Stimulated activated naive CD8-positive, alpha-beta T cell treated with anti-CD3 and anti-CD28 coated beads, Interleukin-15, Interleukin-2, amounts not matched to agents 100 U/mL and 50 U/mL, for 24 hours (primary cell): ENCODE measurements around the gene PLAA.
"Not testable (repeated sequence)": the region's sequence is repeated elsewhere in the genome, so short reads cannot be mapped to it uniquely, and the experiment has no call there.

ENCODE experiments used
- ATAC-seq: fragments of 150-1000 bp; cut with Tn5 transposase; one replicate; pipeline ENCODE4 v1.10.0; 2021
- DNase-seq: peaks from one replicate; pipeline ENCODE4 v3.0.0; 2021

PLAA gene

GRCh38 chr9:26928902-26929495 is 18.0 kb downstream of the PLAA start:
- DNase-seq (no peak), ATAC-seq (no peak)

DNA sequence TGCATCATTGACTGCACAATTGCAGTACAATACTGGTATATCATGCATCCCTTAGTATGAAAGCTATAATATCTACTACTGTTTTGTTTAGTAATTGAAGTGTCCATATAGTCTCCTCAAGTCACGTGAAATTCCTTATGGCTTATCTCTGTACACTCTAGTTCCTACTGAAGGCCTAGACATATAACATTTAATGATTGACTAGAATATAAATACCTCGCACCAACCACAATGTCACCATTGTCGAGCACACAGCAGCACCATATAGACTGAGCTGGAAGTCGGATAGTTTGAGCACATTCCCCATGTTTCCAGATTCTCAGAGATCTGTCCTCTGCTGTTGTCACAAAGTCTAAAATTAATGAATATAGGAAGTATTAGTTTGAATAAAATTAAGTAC is 21.4 kb downstream of the PLAA start:
- no peak for DNase-seq
- ATAC-seq: no peak

GRCh38 chr9:26919698-26920097 is 27.3 kb downstream of the PLAA start:
- ATAC-seq (no peak), DNase-seq (no peak)

GRCh38 chr9:26913138-26913668 is 33.8 kb downstream of the PLAA start:
- DNase-seq: no peak
- no peak for ATAC-seq

DNA sequence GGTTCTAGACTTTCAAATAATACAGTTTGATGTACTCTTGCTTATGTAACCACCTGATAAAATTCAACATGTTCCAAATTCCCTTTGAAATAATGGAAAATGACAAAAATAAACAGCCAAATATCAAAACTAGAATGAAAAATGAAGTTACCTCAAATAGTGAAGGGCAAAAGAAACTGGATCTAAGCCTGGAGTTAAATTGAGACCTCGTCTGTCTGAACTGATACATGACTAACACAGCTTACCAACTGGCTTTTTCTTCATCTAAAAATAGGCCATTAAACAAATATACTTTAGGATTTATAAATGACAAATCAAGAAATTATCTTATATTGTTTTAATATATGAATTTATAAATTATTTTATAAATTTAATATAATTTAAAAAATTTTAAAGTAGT is 42.4 kb downstream of the PLAA start:
- no peak for ATAC-seq

DNA sequence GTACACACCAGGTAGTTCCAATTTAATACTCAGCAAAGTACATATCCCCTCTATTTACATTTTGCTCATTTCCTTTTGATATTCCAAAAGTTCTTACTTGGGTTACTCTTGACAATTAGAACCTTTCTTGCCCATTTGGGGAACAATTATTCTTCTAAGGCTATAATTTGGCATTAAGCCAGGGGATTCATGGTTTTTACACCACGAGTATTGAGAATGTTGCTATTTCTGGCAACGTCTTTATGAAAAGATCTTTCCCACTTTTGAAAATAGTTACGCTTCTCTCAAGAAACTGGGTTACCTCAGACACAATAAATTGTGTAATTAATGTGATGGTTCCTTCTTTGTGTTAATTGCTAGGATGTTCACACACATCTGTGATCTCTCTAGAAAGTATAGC is 43.0 kb downstream of the PLAA start:
- DNase-seq (no peak), ATAC-seq (no peak)

More for the DNA sequence above, 42.4 kb downstream of the PLAA start:
- no peak for DNase-seq

GRCh38 chr9:26893030-26893676 is 53.9 kb downstream of the PLAA start:
- ATAC-seq (no peak), DNase-seq (no peak)

DNA sequence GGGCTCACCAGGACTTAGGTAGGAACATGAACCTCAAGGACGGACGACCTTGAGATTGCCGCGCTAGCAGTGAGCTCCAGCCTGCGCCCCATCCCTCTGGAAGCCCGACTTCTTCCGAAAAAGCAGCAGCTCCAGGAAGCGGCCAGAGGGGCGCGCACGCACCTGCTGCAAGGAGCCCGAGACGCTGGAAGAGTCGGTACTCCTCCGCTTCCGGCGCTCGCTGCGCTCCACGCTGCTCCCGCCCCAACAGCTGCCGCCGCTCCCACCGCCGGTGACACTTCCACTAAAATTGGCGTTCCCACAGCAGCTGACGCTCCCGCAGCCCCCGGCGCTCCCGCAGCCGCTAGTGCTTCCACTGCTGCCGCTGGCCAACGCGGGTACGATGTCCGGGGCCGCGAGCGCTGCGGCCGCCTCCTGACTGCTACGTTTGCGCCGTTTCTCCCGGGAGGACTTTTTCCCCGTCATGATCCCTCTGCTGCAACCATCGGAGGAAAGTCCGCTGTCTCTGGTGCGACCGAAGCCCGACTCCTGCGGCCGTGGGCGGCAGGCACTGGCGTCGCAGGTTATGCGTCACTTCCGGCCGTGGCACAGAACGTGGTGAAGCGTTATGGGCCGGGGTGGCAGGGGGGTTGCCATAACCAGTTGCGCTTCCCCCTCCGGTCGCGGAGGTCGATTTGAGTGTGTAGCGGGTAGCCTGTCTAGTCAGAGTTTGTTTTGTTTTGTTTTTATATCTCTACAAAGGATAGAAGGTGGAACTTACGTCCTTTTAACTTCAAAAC is 54.6 kb downstream of the PLAA start, which contains the start of gene CAAP1:
TSS of gene CAAP1 (minus strand) at position 552 of the 779 bp plus-strand sequence. CDS start at position 465, 87 bp downstream.
- peak; percentile 95 for DNase-seq
- peak; percentile 96 for ATAC-seq

DNA sequence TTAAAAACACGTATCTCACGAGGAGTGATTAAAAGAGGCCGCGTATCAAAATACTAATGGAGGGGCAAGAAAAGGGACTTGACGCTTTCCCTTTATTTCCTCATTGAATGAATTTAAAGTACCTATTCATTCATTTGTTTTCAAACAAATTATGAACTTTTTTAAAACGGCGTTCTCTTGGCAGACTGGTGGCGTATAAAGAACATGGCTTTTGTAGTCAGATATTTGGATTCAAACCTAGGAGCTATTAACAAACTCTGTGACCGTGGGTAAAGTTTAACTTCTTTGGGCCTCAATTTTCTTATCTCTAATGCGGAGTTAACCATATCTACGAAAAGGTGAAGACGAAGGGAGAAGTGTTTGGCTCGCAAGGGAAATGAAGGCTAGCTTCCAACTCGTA is 55.3 kb downstream of the PLAA start:
- DNase-seq (no peak), ATAC-seq (no peak)

GRCh38 chr9:26888271-26888670 is 58.8 kb downstream of the PLAA start:
- ATAC-seq: no peak
- DNase-seq: no peak

DNA sequence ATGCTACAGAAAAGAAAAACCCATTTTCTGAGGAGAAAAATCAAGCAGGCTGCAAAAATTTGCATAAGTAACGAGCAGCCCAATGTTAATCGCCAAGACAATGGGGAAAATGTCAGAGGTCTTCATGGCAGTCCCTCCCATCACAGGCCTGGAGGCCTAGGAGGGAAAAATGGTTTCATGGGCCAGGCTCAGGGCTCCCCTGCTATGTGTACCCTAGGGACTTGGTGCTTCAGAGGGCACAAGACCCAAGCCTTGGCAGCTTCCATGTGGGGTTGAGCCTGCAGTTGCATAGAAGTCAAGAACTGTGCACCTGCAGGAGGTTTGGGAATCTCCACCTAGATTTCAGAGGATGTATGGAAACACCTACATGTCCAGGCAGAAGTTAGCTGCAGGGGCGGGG is 64.9 kb downstream of the PLAA start:
- ATAC-seq (no peak), DNase-seq (no peak)

DNA sequence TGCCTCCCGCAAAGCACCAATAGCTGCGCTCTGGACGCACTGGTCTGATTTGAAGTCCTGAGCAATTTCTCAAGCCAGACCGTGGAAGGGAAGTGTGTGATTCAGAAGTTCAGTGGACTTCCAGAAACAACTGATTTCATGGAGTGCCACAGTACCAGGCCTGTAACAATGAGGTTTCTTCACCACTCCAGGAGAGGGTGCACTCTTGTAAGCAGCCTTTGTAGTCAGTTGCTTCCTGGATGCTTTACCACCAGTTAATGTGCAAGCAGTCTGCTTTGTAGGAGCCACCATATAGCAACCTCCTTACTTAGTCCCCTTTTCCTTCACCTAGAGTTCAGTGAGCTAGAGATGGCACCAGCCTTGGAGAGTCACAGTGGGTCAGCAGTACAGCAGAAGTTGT is 66.8 kb downstream of the PLAA start:
- ATAC-seq (no peak), DNase-seq (no peak)

GRCh38 chr9:26875155-26875554 is 71.9 kb downstream of the PLAA start:
- not testable (repeated sequence) for DNase-seq, ATAC-seq

- no peak for DNase-seq
Measured at GRCh38 chr9:26870292-26870691, 76.8 kb downstream of the PLAA start.

GRCh38 chr9:26863074-26863473 is 84.0 kb downstream of the PLAA start:
- DNase-seq: no peak
- ATAC-seq: no peak

More at GRCh38 chr9:26870292-26870691, 76.8 kb downstream of the PLAA start:
- ATAC-seq: no peak

DNA sequence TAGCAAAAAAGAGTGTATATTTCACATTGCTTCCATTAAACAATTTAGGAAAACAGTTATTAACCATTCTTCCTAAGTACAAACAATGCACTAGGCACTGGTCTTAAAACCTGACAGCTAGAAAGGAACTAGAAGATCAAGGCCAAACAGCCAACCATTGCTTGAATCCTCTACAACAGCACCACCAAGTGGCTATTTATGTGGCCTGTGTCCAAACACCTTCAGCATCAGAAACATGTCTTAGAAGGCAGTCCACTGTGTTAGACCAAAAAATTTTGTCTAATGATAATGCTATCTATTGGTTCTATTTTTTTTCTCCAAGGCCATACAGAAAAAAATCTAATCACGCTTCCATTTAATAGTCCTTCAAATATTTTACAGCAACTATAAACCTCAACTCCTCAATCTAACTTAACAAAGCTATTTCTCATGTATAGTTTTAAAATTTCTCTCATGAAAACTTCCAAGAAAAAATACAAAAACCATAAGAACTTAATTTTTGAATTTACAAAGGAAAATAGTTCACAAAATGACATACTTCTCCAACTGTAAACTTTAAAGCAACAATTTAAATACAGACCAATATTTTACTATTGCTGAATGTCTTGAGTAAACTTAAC is 90.5 kb downstream of the PLAA start:
- DNase-seq (no peak), ATAC-seq (no peak)
